HepG2 (cell line): Measurements from ENCODE around the gene IKZF4. TPM values are rescaled to one million over a fixed set of nuclear protein-coding genes. Genes with fewer than 3 reads are reported as not detected.
A peak's percentile ranks its signal among the peaks of the same experiment; 100 is the strongest.

Experiments
- CERS6 ChIP-seq: sonication (generic); formaldehyde crosslinking; IDR thresholded peaks from 2 replicates; pipeline ENCODE4 v1.5.0; 2020; ENCODE audit warnings: missing genetic modification reagents
- HMG20A ChIP-seq: IDR thresholded peaks from 2 replicates; pipeline ENCODE4 v1.6.1; 2016; ENCODE audit warnings: borderline replicate concordance
- KMT2A ChIP-seq: sonication (generic); formaldehyde crosslinking; IDR thresholded peaks from 2 replicates; pipeline ENCODE4 v1.4.0; 2020; ENCODE audit warnings: missing genetic modification reagents
- MTERF4 ChIP-seq: sonication (generic); formaldehyde crosslinking; IDR thresholded peaks from 2 replicates; pipeline ENCODE4 v1.8.0; 2023; ENCODE audit warnings: mild to moderate bottlenecking, missing genetic modification reagents
- MTF1 ChIP-seq: sonication (generic); formaldehyde crosslinking; IDR thresholded peaks from 2 replicates; pipeline ENCODE4 v1.5.0; 2020; ENCODE audit warnings: missing genetic modification reagents
- NAIF1 ChIP-seq: sonication (generic); formaldehyde crosslinking; IDR thresholded peaks from 2 replicates; pipeline ENCODE4 v1.5.0; 2020; ENCODE audit warnings: mild to moderate bottlenecking, missing genetic modification reagents, borderline replicate concordance
- NFIC ChIP-seq: IDR thresholded peaks from 2 replicates; pipeline ENCODE4 v1.6.1; 2012; ENCODE audit warnings: mild to moderate bottlenecking, low read length, inconsistent platforms
- SALL1 ChIP-seq: sonication (generic); formaldehyde crosslinking; IDR thresholded peaks from 2 replicates; pipeline ENCODE4 v1.8.0; 2022; ENCODE audit warnings: mild to moderate bottlenecking, missing genetic modification reagents
- SKI ChIP-seq: fragments of 450-650 bp; IDR thresholded peaks from one replicate; pipeline ENCODE4 v1.6.1; 2018; ENCODE audit warnings: mild to moderate bottlenecking; ENCODE audit not compliant: partially characterized antibody
- SNAI1 ChIP-seq: sonication (generic); formaldehyde crosslinking; IDR thresholded peaks from 2 replicates; pipeline ENCODE4 v1.5.0; 2020; ENCODE audit warnings: mild to moderate bottlenecking, missing genetic modification reagents, borderline replicate concordance
- SOX6 ChIP-seq, 2 experiments: fragments of 450-650 bp in 1 of 2; sonication (generic) in 1 of 2; formaldehyde crosslinking in 1 of 2; IDR thresholded peaks; 2 replicates each; pipeline versions ENCODE4 v1.4.0 to v1.6.1; 2017 to 2020; ENCODE audit warnings: antibody characterized with exemption in 1 of 2, mild to moderate bottlenecking in 1 of 2, missing genetic modification reagents in 1 of 2
- TAF15 ChIP-seq: fragments of 200-400 bp; formaldehyde crosslinking; IDR thresholded peaks from one replicate; pipeline ENCODE4 v1.6.1; 2018; ENCODE audit warnings: mild to moderate bottlenecking, low read depth, low read length; ENCODE audit not compliant: poor library complexity, severe bottlenecking
- TBX2 ChIP-seq: sonication (generic); formaldehyde crosslinking; IDR thresholded peaks from 2 replicates; pipeline ENCODE4 v1.5.0; 2020; ENCODE audit warnings: missing genetic modification reagents, mild to moderate bottlenecking, borderline replicate concordance
- TCF12 ChIP-seq, 2 experiments: fragments of 450-650 bp in 1 of 2; sonication (generic) in 1 of 2; formaldehyde crosslinking in 1 of 2; IDR thresholded peaks; 2 replicates each; pipeline versions ENCODE4 v1.6.1 to v1.8.0; 2017 to 2022; ENCODE audit warnings: antibody characterized with exemption in 1 of 2, mild to moderate bottlenecking in 1 of 2, missing genetic modification reagents in 1 of 2, moderate library complexity in 1 of 2
- ZFP36L1 ChIP-seq: sonication (generic); formaldehyde crosslinking; IDR thresholded peaks from 2 replicates; pipeline ENCODE4 v1.8.0; 2022; ENCODE audit warnings: mild to moderate bottlenecking, missing genetic modification reagents, moderate library complexity
- ZNF121 ChIP-seq: sonication (generic); formaldehyde crosslinking; IDR thresholded peaks from 2 replicates; pipeline ENCODE4 v1.5.0; 2020; ENCODE audit warnings: mild to moderate bottlenecking, missing genetic modification reagents
- ZNF782 ChIP-seq: sonication (generic); formaldehyde crosslinking; IDR thresholded peaks from 2 replicates; pipeline ENCODE4 v1.4.0; 2020; ENCODE audit warnings: missing genetic modification reagents, mild to moderate bottlenecking, borderline replicate concordance
- ZNF788 ChIP-seq: sonication (generic); formaldehyde crosslinking; IDR thresholded peaks from 2 replicates; pipeline ENCODE4 v1.5.0; 2020; ENCODE audit warnings: mild to moderate bottlenecking, missing genetic modification reagents, borderline replicate concordance
- ZNF883 ChIP-seq: sonication (generic); formaldehyde crosslinking; IDR thresholded peaks from 2 replicates; pipeline ENCODE4 v1.5.1; 2020; ENCODE audit warnings: mild to moderate bottlenecking, missing genetic modification reagents; ENCODE audit errors: not compliant biosample characterization
- ZNF891 ChIP-seq: sonication (generic); formaldehyde crosslinking; IDR thresholded peaks from 2 replicates; pipeline ENCODE4 v1.5.0; 2020; ENCODE audit warnings: mild to moderate bottlenecking, missing genetic modification reagents
- ZSCAN20 ChIP-seq: sonication (generic); formaldehyde crosslinking; IDR thresholded peaks from 2 replicates; pipeline ENCODE4 v1.4.0; 2020; ENCODE audit warnings: missing genetic modification reagents, mild to moderate bottlenecking, borderline replicate concordance
- polyA plus RNA-seq, 8 experiments: library from polyadenylated mRNA; depleted of rRNA in 3 of 8; stranded (reverse) in 7 of 8; unstranded in 1 of 8; fragments of >200 nt; fragmentation: Illumina TruSeq in 4 of 8; extraction: Trizol in 4 of 8; gene quantifications; 2 replicates each; pipeline versions ENCODE4 v1.2.1 to v1.2.3, GENCODE V29; 2011 to 2016; ENCODE audit warnings: low read depth in 4 of 8, missing spikeins in 1 of 8, mixed read lengths in 1 of 8; ENCODE audit not compliant: insufficient read depth in 1 of 8
- total RNA-seq, 5 experiments: library from RNA; depleted of rRNA; stranded (reverse); fragments of >200 nt; fragmentation: Illumina TruSeq; extraction: Trizol; gene quantifications; 2 replicates each; pipeline ENCODE4 v1.2.3, GENCODE V29; 2016; ENCODE audit warnings: low read depth in 1 of 5
- TF ChIP-seq, protein P1 (sequence below): sonication (generic); formaldehyde crosslinking; IDR thresholded peaks from 2 replicates; pipeline ENCODE4 v1.4.0; 2020; ENCODE audit warnings: missing genetic modification reagents, borderline replicate concordance
- TF ChIP-seq, protein P2 (sequence below): fragments of 450-650 bp; IDR thresholded peaks from 2 replicates; pipeline ENCODE4 v1.6.1; 2017; ENCODE audit warnings: mild to moderate bottlenecking

Gene IKZF4
- total and polyA plus RNA-seq, 2 of the 13 experiments (the other 11 are each of a cell fraction or from before 2014, with no cell fraction given), result 0.58 to 2.2 TPM

DNA sequence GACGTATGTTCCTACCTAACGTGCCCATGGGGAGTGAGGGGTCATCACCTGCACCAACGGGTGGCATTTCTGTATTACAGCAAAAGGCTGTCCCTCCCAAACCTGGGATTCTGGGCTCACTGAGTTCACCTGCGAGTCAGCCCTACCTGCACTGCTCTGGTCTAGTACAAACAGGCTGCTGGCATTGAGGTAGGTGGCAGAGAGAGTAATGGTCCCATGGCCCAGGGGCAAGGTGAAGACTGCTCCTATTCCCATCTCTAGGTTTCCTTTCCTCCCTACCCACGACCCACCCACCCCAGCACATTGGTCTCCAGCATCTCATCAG lies 23.3 kb upstream of the IKZF4 start (continued):
- no peak for TF ChIP-seq ZSCAN20 (CRISPR knock-in tag)
- peak; percentile 19 for TF ChIP-seq ZNF883 (CRISPR knock-in tag)
- TF ChIP-seq MTF1, result no peak
- TF ChIP-seq ZNF121 (CRISPR knock-in tag), result no peak
- no peak for TF ChIP-seq MTERF4 (CRISPR knock-in tag)
- TF ChIP-seq TAF15, result no peak
- TF ChIP-seq NFIC, result no peak
- TF ChIP-seq SKI, result no peak
- 0 out of 2 replicates have a peak, but pooled peaks have one; percentile 13 for TF ChIP-seq ZFP36L1 (CRISPR knock-in tag)
- peak; percentile 10; the same call in 1 of the 2 replicates for TF ChIP-seq SALL1 (CRISPR knock-in tag)
- TF ChIP-seq ZNF788, result no peak; the same call in 1 of the 2 replicates
- no peak for TF ChIP-seq CERS6 (CRISPR knock-in tag)
- TF ChIP-seq SOX6 (IDR thresholded peaks at IDR 0.05), result no peak
- TF ChIP-seq SOX6 (CRISPR knock-in tag; IDR thresholded peaks at IDR 0.05), result no peak
- TF ChIP-seq KMT2A (CRISPR knock-in tag), result 0 out of 2 replicates have a peak, but pooled peaks have one; percentile 15
- no peak for TF ChIP-seq TBX2 (CRISPR knock-in tag)
- TF ChIP-seq ZNF891, result no peak; the same call in 1 of the 2 replicates
- TF ChIP-seq TCF12 (IDR thresholded peaks at IDR 0.05), result no peak
- TF ChIP-seq TCF12 (CRISPR knock-in tag; IDR thresholded peaks at IDR 0.05), result no peak
- TF ChIP-seq, protein P1, sequence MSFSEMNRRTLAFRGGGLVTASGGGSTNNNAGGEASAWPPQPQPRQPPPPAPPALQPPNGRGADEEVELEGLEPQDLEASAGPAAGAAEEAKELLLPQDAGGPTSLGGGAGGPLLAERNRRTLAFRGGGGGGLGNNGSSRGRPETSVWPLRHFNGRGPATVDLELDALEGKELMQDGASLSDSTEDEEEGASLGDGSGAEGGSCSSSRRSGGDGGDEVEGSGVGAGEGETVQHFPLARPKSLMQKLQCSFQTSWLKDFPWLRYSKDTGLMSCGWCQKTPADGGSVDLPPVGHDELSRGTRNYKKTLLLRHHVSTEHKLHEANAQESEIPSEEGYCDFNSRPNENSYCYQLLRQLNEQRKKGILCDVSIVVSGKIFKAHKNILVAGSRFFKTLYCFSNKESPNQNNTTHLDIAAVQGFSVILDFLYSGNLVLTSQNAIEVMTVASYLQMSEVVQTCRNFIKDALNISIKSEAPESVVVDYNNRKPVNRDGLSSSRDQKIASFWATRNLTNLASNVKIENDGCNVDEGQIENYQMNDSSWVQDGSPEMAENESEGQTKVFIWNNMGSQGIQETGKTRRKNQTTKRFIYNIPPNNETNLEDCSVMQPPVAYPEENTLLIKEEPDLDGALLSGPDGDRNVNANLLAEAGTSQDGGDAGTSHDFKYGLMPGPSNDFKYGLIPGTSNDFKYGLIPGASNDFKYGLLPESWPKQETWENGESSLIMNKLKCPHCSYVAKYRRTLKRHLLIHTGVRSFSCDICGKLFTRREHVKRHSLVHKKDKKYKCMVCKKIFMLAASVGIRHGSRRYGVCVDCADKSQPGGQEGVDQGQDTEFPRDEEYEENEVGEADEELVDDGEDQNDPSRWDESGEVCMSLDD (CRISPR knock-in tag), result no peak
- no peak for TF ChIP-seq NAIF1 (CRISPR knock-in tag)
- TF ChIP-seq, protein P2, sequence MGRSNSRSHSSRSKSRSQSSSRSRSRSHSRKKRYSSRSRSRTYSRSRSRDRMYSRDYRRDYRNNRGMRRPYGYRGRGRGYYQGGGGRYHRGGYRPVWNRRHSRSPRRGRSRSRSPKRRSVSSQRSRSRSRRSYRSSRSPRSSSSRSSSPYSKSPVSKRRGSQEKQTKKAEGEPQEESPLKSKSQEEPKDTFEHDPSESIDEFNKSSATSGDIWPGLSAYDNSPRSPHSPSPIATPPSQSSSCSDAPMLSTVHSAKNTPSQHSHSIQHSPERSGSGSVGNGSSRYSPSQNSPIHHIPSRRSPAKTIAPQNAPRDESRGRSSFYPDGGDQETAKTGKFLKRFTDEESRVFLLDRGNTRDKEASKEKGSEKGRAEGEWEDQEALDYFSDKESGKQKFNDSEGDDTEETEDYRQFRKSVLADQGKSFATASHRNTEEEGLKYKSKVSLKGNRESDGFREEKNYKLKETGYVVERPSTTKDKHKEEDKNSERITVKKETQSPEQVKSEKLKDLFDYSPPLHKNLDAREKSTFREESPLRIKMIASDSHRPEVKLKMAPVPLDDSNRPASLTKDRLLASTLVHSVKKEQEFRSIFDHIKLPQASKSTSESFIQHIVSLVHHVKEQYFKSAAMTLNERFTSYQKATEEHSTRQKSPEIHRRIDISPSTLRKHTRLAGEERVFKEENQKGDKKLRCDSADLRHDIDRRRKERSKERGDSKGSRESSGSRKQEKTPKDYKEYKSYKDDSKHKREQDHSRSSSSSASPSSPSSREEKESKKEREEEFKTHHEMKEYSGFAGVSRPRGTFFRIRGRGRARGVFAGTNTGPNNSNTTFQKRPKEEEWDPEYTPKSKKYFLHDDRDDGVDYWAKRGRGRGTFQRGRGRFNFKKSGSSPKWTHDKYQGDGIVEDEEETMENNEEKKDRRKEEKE, result no peak
- 0 out of 2 replicates have a peak, but pooled peaks have one; percentile 6 for TF ChIP-seq ZNF782 (CRISPR knock-in tag)
- TF ChIP-seq SNAI1 (CRISPR knock-in tag), result no peak
- no peak for TF ChIP-seq HMG20A (CRISPR knock-in tag)
